NCI-H460 (cell line): ENCODE data around the gene FAM83G. TPM values are rescaled to one million over a fixed set of nuclear protein-coding genes. Genes with fewer than 3 reads are reported as not detected.
"Not testable (repeated sequence)": the region's sequence is repeated elsewhere in the genome, so short reads cannot be mapped to it uniquely, and the experiment has no call there.

Source experiments
- DNase-seq: peaks from one replicate; pipeline ENCODE4 v3.0.0-alpha.2; 2016; ENCODE audit warnings: low read depth; ENCODE audit errors: extremely low read depth
- small RNA-seq, 2 experiments: library from RNA; depleted of rRNA; stranded (forward); fragments of <200 nt; gene quantifications; one replicate each; pipeline ENCODE3, GENCODE V24; 2014
- total RNA-seq: library from RNA; depleted of rRNA; stranded (reverse); fragments of >200 nt; shearing (Covaris generic); gene quantifications from 2 replicates; pipeline ENCODE4 v1.2.3, GENCODE V29; 2014; rRNA removed

FAM83G gene
- total RNA-seq, 1 experiment from 2014 or later: 17.8 TPM

DNA sequence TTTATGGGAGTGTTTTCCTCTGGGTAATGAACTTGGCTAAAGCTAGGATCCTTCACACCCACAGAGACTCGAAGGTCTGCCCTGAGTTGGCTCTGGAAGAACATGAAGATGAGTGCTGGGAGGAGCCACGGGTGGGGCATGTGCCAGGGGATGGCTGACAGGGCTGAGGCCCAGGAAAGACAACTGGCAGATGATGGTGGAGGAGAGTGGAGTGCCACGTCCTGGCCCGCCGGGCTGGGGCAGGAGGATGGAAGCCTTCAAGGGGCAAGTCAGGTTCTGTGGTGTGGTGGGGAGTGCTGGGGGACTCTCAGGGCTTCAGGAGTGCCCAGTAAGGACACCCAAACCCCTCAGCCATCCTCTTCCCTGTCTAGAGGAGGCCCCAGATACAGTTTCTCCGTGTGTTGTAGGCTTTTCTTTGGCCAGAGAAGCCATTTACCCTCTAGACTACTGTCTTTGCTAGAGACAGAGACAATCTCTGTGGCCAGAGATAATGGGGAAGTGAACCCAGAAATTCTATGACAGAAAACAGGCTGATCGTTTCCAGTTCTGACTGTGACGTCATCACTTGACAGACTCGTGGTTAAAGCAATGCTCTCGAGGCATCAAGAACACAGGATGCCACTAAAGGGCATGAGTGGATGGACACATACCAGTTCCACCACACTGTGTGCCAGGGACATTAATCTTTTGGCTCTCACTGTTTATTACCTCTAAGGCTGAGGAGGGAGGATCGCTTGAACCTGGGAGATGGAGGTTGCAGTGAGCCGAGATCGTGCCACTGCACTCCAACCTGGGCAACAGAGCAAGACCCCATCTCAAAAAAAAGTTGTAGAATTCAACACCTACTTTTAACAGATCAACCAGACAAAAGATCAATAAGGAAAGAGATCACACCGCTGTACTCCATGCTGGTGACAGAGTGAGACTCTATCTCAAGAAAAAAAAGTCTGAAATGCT lies 71.2 kb downstream of the FAM83G start:
- DNase-seq: no peak

GRCh38 chr17:18932360-18933055 lies 72.1 kb downstream of the FAM83G start:
- no peak for DNase-seq

DNA sequence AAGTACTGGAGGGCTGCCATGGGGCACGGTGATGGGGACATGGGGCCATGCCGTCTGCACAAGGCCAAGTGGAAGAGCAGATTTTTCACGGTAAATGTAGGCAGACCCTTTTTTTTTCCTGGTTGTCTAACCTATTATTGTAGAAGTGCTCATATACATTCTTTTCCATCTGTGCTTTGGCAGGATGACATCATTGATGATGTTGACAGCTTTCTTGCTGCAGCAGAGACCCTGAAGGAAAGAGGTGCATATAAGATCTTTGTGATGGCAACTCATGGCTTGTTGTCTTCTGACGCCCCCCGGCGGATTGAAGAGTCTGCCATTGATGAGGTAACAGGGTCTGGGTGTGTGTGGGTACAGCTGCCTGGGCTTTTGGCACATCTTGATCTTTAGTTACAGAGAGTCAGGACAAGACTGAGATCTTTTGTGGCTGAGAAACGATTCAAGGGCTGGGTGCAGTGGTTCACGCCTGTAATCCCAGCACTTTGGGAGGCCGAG lies 75.9 kb downstream of the FAM83G start:
- no peak for DNase-seq

GRCh38 chr17:18925187-18925586 lies 79.4 kb downstream of the FAM83G start:
- DNase-seq: no peak

DNA sequence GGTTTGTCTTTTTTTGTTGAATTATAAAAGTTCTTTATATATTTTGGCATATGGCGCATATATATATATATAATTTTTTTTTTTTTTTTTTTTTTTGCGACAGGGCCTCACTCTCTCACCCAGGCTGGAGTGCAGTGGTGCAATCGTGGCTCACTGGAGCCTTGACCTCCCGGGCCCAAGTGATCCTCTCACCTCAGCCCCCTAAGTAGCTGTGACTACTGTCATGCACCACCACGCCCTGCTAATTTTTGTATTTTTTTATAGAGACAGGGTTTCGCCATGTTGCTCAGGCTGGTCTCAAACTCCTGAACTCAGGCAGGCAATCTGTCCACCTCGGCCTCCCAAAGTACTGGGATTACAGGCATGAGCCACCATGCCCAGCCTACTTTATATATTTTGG lies 82.0 kb downstream of the FAM83G start:
- not testable (repeated sequence) for DNase-seq

- DNase-seq: no peak
Observed at GRCh38 chr17:18921912-18922451, 82.6 kb downstream of the FAM83G start.

DNA sequence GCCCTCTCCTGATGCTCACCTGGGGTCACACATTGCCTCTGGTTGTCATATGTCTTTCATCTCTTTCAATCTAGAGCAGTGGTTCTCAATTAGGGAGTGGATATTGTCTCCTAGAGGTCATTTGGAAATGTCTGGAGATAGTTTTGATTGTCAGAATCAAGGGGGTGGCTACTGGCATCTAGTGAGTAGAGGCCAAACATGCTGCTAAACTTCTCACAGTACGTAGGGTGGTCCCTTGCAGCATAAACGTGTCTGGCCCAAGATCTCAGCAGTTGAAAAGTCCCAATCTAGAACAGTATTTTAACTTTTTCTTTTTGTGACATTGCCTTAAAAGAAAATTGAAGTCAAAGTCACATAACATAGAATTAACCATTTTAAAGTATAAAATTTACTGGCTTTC lies 83.1 kb downstream of the FAM83G start:
- no peak for DNase-seq

DNA sequence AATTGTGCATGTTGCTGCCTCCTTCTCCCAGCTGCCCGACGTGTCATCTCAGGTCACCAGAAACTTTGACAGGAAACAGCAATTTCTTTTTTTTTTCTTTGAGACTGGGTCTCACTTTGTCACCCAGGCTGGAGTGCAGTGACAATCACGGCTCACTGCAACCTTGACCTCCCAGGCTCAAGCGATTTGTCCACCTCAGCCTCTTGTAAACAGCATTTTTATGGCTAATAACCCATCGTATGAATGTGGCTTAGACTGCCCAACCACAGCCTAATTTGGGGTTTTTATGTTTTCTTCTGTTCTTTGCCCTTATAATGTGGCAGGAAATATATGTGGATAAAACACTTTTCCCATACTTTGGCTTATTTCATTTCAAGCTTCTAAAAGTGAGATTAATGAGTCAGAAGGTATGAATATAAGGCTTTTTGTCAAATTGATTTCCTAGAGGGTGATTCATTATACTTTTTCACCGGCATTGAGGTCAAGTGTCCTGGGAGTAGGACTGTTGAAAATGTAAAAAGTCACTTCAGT lies 83.6 kb downstream of the FAM83G start:
- DNase-seq: no peak

GRCh38 chr17:18919963-18920362 lies 84.6 kb downstream of the FAM83G start:
- DNase-seq: no peak

Small RNA genes lying within 50 kb of the gene (small RNA-seq; reads per million reads assigned to genes)
- 0 reads per million in 2 experiments for gene AC090286.3
- 0 reads per million in 2 experiments for gene RF00324

Other genes starting within 250 kb of the FAM83G start
- gene TVP23B, start 223.6 kb downstream of the FAM83G start, total RNA-seq: 118 and 123 TPM in 2 replicates
- 76.5 and 78.8 TPM in 2 replicates for gene PRPSAP2, start 146.6 kb downstream of the FAM83G start, total RNA-seq
- not detected in 2 replicates for gene SLC5A10, start 52.6 kb downstream of the FAM83G start, total RNA-seq
- gene GRAP, start 42.2 kb upstream of the FAM83G start, total RNA-seq: not detected in 2 replicates
- not detected in 2 replicates for gene GRAPL, start 122.8 kb upstream of the FAM83G start, total RNA-seq
- 19.4 and 25.0 TPM in 2 replicates for gene EPN2, start 232.6 kb upstream of the FAM83G start, total RNA-seq